Suppressor macrophage (primary cell): ENCODE measurements around the gene ERCC3.
A peak's percentile ranks its signal among the peaks of the same experiment; 100 is the strongest.
"Not testable (repeated sequence)": the region's sequence is repeated elsewhere in the genome, so short reads cannot be mapped to it uniquely, and the experiment has no call there.

Experiments used
- DNase-seq, 4 experiments: peaks; one replicate each; pipeline ENCODE4 v3.0.0-alpha.2; 2020 to 2022

Gene ERCC3

DNA sequence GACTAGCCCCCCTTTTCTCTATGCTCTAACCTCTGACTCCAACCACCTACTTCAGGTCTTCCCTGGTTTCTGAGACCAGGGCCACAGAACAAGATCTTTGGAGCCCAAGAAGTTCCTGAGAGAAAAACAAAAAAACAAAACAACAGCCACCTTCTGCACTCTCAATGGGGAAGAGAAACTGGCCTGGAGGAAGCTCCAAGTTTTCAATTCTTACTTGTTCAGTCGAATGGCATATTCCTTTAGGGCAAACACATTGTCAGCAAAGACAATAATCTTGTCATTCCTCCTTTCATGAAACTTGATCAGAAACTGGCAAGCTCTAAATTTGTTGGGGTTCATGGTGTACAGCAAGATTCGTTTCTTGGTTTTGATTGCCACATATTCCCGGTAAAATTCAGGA is 15.0 kb downstream of the ERCC3 start:
- peak; percentile 31 to 70 (median 48) for DNase-seq

DNA sequence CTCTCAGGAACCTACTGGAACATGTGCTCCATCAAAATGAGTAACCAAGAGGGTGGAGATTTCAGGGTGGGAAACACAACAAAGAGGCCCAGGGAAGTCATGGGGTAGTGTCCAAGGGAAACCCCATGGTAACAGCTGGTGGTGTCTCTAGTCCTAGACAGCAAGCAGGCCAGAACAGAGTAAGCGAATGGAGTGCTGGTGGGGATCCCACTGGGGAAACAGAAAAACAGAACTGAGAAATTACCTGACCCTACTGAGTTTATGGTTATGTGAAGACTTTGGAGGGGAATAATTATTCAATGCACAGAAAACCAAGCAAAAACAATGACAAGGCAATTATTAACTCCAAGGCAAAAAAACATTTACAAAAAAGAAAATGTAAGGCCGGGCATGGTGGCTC is 16.9 kb downstream of the ERCC3 start:
- no peak for DNase-seq

DNA sequence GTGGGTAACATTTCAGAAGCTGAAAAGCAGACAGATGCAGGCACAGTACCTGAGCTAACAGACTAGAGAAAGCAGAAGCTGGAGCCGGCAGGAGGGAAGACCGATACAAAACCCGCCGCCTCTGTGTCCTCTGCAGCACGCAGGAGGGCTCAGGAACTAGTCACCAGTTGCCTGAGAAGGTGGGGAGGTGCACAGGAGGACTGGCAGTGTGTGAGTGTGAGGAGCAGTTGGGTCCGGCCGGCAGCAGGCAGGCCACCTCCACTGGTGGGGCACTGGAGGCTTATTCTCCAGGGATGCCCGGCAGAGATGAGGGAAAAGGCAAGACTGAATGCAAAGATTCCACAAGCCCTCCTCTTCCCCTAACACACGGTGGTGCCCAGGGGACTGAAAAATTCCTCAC is 18.2 kb downstream of the ERCC3 start:
- DNase-seq: no peak

DNA sequence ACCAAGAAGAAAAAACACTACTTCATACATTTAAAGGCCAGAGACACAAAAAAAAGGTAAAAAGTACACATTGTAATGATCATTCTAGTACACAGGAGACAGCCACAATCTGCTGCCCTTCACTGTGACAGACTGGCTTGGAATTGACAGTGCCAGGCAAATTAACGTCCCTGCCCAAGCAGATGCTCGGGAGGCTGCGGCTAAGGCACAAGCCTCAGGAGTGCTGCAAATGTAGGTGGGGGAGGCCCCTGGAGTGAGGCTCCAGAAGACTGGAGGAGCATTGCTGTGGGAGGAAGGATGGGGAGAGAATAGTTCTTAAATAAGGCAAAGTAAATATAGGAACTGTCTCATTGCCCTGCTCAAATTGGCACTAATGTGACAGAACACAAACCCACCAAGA is 18.6 kb downstream of the ERCC3 start:
- DNase-seq: no peak

DNA sequence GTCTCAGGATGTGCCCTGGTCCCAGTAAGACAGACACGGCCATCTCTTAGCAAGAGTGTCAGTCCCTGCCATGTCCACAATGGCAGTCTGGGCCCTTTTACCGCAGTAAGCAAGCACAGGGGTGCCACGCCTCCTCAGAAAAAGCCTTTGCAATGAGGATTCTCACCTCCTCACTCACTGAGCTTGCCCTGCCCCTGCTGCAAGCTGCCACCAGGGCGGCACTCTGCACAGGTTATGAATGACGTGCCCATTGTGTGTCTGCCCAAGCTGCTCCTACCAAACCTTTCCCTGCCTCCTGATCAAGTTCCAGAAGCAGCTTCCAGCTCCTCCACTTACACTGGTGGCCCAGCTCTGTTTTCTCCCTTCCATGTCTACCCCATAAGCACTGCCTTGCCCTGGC is 23.3 kb downstream of the ERCC3 start:
- DNase-seq: no peak

GRCh38 chr2:127261804-127262406 is 32.0 kb downstream of the ERCC3 start:
- DNase-seq: no peak

GRCh38 chr2:127259355-127259754 is 34.6 kb downstream of the ERCC3 start:
- no peak for DNase-seq

DNA sequence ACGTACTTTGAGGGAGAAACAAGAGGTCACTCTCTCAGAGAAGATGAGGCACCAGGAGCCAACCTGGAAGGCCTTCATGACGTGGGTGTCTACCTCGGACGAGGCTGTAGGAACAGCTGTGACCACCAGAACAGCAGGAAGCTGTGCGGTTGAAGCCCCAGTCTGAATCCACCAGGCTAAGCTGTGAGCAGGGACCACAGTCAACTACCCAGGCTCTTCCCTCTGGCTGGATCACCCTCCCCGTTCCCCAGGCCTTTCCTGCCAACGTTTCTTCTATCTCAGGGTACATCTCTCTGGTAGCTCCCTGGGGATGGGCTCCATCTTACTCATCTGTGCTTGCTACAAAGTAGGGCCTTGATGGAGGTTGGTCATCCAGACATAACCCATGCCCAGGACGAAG is 37.1 kb downstream of the ERCC3 start:
- no peak for DNase-seq

DNA sequence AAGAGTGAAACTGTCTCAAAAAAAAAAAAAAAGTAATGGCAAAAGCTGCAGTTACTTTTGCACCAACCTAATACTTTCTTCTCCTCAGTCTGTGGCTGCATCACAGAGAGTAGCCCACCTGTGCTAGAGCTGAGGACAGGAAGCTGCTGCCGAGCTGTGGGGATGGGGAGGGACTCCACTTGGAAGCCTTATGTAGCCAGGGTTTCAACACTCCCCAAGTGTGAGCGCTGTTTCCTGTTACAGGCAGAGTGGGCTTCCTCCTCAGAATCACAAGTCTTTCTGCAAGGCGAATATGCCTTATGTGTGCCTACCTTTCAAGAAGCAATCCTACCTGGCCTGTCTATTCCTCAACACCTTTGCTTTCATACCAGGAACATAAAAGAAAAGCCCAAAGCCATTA is 37.6 kb downstream of the ERCC3 start:
- no peak for DNase-seq

DNA sequence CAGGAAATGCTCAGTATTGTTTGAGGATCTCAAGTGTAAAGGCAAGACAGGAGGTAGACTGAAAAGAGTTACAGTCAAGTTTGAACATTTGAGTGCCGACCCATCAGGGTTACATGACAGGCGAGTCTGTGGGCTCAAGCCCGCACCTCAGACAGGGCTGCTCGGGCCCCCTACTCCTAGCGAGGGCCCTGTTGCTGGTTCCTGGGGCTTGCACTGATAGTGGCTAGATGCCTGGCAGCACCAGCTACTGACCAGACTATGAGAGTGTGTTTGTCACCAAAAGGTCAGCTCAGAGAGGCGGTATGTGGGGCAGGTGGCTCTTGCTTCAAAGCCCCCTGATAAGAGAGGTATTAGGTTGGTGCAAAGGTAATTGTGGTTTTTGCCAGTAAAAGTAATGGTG is 38.2 kb downstream of the ERCC3 start:
- no peak for DNase-seq

- DNase-seq: no peak
Observed at GRCh38 chr2:127255146-127255545, 38.8 kb downstream of the ERCC3 start.

DNA sequence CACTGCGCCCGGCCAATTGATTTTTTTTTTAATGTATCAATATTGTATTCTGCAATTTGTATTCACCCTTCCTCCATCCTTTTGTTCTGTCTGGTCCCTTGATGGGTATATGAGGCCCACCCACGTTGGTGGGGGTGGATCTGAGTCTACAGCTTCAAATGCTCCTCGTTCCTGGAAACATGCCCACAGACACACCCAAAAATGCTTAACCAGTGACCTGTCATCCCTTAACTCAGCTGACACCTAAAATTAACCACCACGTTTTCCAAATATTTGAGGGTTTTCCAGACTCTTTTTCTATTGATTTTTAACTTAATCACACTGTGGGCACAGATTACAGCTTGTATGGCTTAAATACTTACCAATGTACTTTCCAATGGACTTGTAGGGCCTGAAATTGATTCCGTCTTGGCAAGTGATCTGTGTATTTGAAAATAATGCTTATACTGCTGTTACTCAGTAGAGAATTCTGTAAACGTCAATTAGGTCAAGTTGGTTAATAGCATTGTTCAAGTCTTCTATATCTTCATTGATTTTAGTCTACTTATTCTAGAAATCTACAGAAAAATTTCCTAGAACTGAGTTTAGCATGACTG is 39.5 kb downstream of the ERCC3 start:
- no peak for DNase-seq

GRCh38 chr2:127241184-127241583 is 52.8 kb downstream of the ERCC3 start:
- peak; percentile 45 to 78 (median 58) for DNase-seq

GRCh38 chr2:127239395-127239794 is 54.5 kb downstream of the ERCC3 start:
- DNase-seq: no peak

GRCh38 chr2:127237768-127238167 is 56.2 kb downstream of the ERCC3 start:
- not testable (repeated sequence) for DNase-seq

- no peak for DNase-seq
Observed at GRCh38 chr2:127235082-127235702, 58.8 kb downstream of the ERCC3 start.

DNA sequence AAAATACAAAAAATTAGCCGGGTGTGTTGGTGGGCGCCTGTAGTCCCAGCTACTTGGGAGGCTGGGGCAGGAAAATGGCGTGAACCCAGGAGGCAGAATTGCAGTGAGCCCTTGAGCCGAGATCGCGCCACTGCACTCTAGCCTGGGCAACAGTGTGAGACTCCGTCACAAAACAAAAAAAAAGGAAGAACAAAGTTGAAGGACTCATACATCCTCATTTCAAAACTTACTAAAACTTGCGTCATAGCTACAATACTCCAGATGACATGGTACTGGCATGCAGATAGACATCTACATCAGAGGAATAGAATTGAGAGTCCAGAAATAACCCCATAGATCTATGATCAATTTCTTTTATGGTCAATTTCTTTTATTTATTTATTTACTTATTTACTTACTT is 60.2 kb downstream of the ERCC3 start:
- peak; percentile 22 to 86 (median 66) for DNase-seq

- DNase-seq: no peak
Observed at GRCh38 chr2:127231130-127231865, 62.6 kb downstream of the ERCC3 start.

DNA sequence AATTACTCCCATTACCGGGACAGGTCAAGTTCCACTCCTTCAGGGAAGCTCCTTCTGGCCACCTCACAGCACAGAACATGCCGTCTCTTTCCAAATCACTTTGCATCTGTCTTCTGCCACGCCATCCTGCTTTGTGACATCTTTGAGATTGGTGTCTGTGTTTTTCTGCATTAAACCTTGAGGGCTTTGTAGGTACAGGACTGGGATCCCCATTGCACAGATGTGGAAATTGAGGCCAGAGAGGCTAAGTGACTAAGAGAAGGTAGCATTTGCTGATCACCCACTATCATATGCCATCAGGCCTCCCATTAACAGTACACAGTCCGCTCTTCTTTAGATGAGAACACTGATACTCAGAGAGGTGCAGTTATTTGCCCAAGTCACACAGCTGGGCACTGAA is 64.4 kb downstream of the ERCC3 start:
- no peak for DNase-seq

DNA sequence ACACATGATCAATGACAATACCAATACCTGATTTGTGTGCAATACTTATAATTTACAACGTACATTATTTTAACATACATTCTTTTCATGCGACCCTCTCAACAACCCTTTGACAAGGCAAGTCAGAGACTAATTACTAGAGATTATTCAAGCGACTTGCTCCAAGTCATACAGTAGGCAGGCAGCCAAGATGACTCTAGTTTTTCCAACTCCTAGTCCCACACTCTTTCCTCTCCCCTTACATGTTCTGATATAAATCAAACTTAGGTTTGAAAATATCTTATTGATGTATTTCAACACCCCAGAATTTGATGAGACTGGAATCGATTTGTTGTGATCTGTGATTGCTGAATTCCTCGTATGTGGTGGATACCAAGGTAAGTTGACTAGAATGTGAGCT is 65.8 kb downstream of the ERCC3 start:
- DNase-seq: no peak

- not testable (repeated sequence) for DNase-seq
Observed at GRCh38 chr2:127227264-127227660, 66.7 kb downstream of the ERCC3 start.

DNA sequence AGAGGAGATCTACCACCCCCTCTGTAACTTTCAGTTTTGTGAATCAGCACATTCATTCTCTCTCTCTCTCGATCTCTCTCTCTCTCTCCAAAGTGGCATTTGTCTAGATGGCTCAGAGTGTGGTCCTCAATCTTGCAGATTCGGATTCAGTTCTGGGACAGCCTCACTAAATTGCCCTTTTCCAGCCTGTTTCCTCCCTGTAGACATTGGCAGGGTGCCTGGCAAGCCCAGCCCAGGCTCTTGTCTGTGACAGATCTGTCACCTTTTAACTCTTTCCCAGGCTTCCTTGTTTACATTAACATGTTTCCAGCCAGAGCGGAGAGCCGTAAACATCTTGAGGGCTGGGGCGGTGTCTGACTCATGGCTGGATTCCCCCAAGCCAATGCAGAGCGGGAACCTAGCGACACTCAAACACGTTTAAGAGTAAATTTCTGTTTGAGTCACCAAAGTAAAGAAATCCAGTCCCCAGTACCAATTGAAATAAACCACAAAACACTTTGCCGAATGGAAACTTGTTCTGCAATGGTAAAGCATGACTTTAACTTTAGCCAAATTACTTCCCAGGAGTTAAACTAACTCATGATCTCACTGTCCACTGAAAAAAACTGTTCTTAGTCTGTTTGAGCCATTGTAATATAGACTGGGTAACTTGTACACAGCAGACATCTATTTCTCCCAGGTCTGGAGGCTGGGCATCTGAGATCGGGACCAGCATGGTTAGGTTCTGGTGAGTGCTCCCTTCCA is 67.3 kb downstream of the ERCC3 start:
- DNase-seq: peak in 3 of 4 experiments; percentile 9 to 38 (median 10)

DNA sequence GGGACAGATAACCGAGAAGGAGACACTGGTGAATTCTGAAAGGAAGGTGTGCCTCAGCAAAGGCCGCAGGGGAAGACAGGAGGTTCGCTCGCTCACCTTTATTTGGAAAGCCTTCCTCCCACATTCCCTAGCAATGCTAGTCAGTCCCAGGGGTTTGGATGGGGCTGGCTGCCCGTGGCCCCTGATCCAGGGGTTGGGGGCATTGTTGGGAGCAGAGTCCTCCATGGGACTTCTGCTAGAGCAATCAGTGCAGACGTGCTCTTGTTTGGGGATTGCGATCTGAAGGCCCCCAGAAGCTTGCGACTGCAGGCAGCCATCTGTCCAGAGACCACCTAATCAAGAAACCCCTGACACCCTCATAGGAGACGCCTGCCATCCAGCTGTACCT is 67.8 kb downstream of the ERCC3 start:
- no peak for DNase-seq
